Endothelial cell of umbilical vein (primary cell): ENCODE measurements around the gene SFTPA2. TPM values are rescaled to one million over a fixed set of nuclear protein-coding genes. Genes with fewer than 3 reads are reported as not detected.

ENCODE experiments used
- BruUV-seq: library from RNA; stranded (reverse); fragments of 400-500 nt; replicated peaks from 2 replicates; lab custom pipeline; 2021; lab: Mats Ljungman, UMichigan
- CTCF ChIA-PET: fragments of 300-600, 350-600 bp; sonication (Branson Sonifier 250); formaldehyde crosslinking; loops from one replicate; lab custom pipeline; 2021; ENCODE audit warnings: antibody characterized with exemption, inconsistent platforms; lab: Charles Lee
- POLR2A ChIA-PET: fragments of 300-600, 350-600 bp; sonication (Branson Sonifier 250); formaldehyde crosslinking; loops from one replicate; lab custom pipeline; 2021; ENCODE audit warnings: antibody characterized with exemption, inconsistent platforms; lab: Charles Lee
- DNase-seq: peaks from one replicate; pipeline ENCODE4 v3.0.0-alpha.2; 2011; ENCODE audit warnings: low read depth, low spot score
- FAIRE-seq: peaks from 2 replicates; lab custom pipeline; 2011; peaks lifted over from hg19 to GRCh38; lab: Jason Lieb, UNC
- H2AFZ ChIP-seq: 2 replicates; pipeline ENCODE4 v1.6.0; 2012; ENCODE audit warnings: low read depth, low read length, control low read depth, inconsistent platforms
- H3K27ac ChIP-seq: 2 replicates; pipeline ENCODE4 v1.5.1; 2011; ENCODE audit warnings: low read depth, mild to moderate bottlenecking, control low read depth, low read length, moderate library complexity; ENCODE audit not compliant: insufficient read depth
- H3K27me3 ChIP-seq, 2 experiments: 2 replicates each; pipeline versions ENCODE4 v1.6.0 to v1.6.1; 2011; ENCODE audit warnings: low read length in 2 of 2, mixed read lengths in 1 of 2; ENCODE audit not compliant: control insufficient read depth in 2 of 2, insufficient read depth in 2 of 2
- H3K36me3 ChIP-seq, 2 experiments: 2 replicates in 1 of 2; 3 replicates in 1 of 2; pipeline ENCODE4 v1.5.1; 2011; ENCODE audit warnings: low read length in 2 of 2, mild to moderate bottlenecking in 1 of 2, moderate library complexity in 1 of 2; ENCODE audit not compliant: control insufficient read depth in 2 of 2, insufficient read depth in 2 of 2; ENCODE audit errors: extremely low read depth in 1 of 2
- H3K4me1 ChIP-seq: 3 replicates; pipeline ENCODE4 v1.5.1; 2011; ENCODE audit warnings: mild to moderate bottlenecking, low read length; ENCODE audit not compliant: control insufficient read depth, insufficient read depth; ENCODE audit errors: extremely low read depth
- H3K4me2 ChIP-seq: 2 replicates; pipeline ENCODE4 v1.6.1; 2011; ENCODE audit warnings: low read length, control low read depth, mixed read lengths; ENCODE audit not compliant: insufficient read depth
- H3K4me3 ChIP-seq, 3 experiments: fragments of 200-600 bp in 1 of 3; sonication (generic), shearing (Covaris generic) in 1 of 3; replicated peaks in 1 of 3; 2 replicates each; pipeline ENCODE4 v1.5.1; 2011 to 2016; ENCODE audit warnings: control low read depth in 3 of 3, low read length in 3 of 3, mild to moderate bottlenecking in 2 of 3, inconsistent platforms in 1 of 3, low read depth in 1 of 3, moderate library complexity in 1 of 3; ENCODE audit not compliant: insufficient read depth in 1 of 3
- H3K79me2 ChIP-seq: 2 replicates; pipeline ENCODE4 v1.6.0; 2012; ENCODE audit warnings: low read length, inconsistent platforms; ENCODE audit not compliant: control insufficient read depth, insufficient read depth
- H3K9ac ChIP-seq: replicated peaks from 2 replicates; pipeline ENCODE3; 2011; ENCODE audit warnings: low read length, control low read depth; ENCODE audit not compliant: insufficient read depth; ENCODE audit errors: extremely low read depth
- H3K9me1 ChIP-seq: replicated peaks from 3 replicates; pipeline ENCODE4 v1.6.0; 2011; ENCODE audit warnings: mild to moderate bottlenecking, low read length; ENCODE audit not compliant: control insufficient read depth, insufficient read depth; ENCODE audit errors: extremely low read depth
- H3K9me3 ChIP-seq: replicated peaks from 2 replicates; pipeline ENCODE4 v1.5.1; 2012; ENCODE audit warnings: low read length, inconsistent platforms; ENCODE audit not compliant: control insufficient read depth, insufficient read depth
- H4K20me1 ChIP-seq: replicated peaks from 2 replicates; pipeline ENCODE3; 2011; ENCODE audit warnings: mild to moderate bottlenecking, low read length; ENCODE audit not compliant: control insufficient read depth, insufficient read depth; ENCODE audit errors: extremely low read depth
- EZH2 ChIP-seq: IDR thresholded peaks from 2 replicates; pipeline ENCODE4 v1.6.1; 2012; ENCODE audit warnings: borderline replicate concordance, low read depth, mild to moderate bottlenecking, moderate library complexity, low read length, inconsistent platforms; ENCODE audit not compliant: severe bottlenecking
- FOS ChIP-seq: IDR thresholded peaks from 2 replicates; pipeline ENCODE4 v1.6.1; 2011; ENCODE audit warnings: mild to moderate bottlenecking, low read length, moderate library complexity, borderline replicate concordance; ENCODE audit not compliant: insufficient read depth
- GATA2 ChIP-seq: IDR thresholded peaks from 2 replicates; pipeline ENCODE4 v1.7.0; 2011; ENCODE audit warnings: low read depth, mild to moderate bottlenecking, moderate library complexity, mixed read lengths, low read length; ENCODE audit not compliant: insufficient read length, insufficient read depth
- JUN ChIP-seq: IDR thresholded peaks from 2 replicates; pipeline ENCODE4 v1.6.1; 2011; ENCODE audit warnings: borderline replicate concordance, low read depth; ENCODE audit not compliant: insufficient read length, insufficient read depth
- MYC ChIP-seq: IDR thresholded peaks from one replicate; pipeline ENCODE4 v1.6.1; 2011; ENCODE audit warnings: mild to moderate bottlenecking, low read depth, low read length
- POLR2A ChIP-seq: IDR thresholded peaks from 2 replicates; pipeline ENCODE4 v1.6.1; 2012; ENCODE audit warnings: low read depth, mild to moderate bottlenecking, control low read depth, low read length
- POLR2AphosphoS5 ChIP-seq: IDR thresholded peaks from 2 replicates; pipeline ENCODE4 v1.6.1; 2012; ENCODE audit warnings: low read depth, mild to moderate bottlenecking, control low read depth, low read length, moderate library complexity; ENCODE audit not compliant: insufficient read depth
- dilution Hi-C: fragments of 300-500 bp; cut with MboI; formaldehyde crosslinking; loops from one replicate; pipeline ENCODE4 v1.15.0; 2019; ENCODE audit warnings: low sequenced_read_pairs; ENCODE audit not compliant: extremely low pct_ligation_motif_present
- intact Hi-C: fragments of 100-400 bp; cut with micrococcal nuclease; formaldehyde crosslinking; loops from one replicate; pipeline ENCODE4 v1.10.0; 2022
- polyA plus RNA-seq, 4 experiments: library from polyadenylated mRNA; depleted of rRNA in 3 of 4; stranded (reverse) in 3 of 4; unstranded in 1 of 4; fragments of >200 nt; gene quantifications; 2 replicates each; pipeline versions ENCODE4 v1.2.1 to v1.2.3, GENCODE V29; 2011 to 2012; ENCODE audit warnings: missing spikeins in 1 of 4
- total RNA-seq: library from RNA; stranded (reverse); gene quantifications from 2 replicates; pipeline ENCODE4 v1.2.3, GENCODE V29; 2021
- TF ChIP-seq, protein P1 (sequence below), 2 donors: IDR thresholded peaks; 1 replicate in 1 of 2; 2 replicates in 1 of 2; pipeline ENCODE4 v1.5.1; 2011; ENCODE audit warnings: low read length in 2 of 2, mild to moderate bottlenecking in 2 of 2, moderate library complexity in 2 of 2, control low read depth in 1 of 2, inconsistent platforms in 1 of 2, low read depth in 1 of 2; ENCODE audit not compliant: insufficient read depth in 1 of 2; ENCODE audit errors: extremely low read depth in 1 of 2
- TF ChIP-seq, protein P2 (sequence below): IDR thresholded peaks from 2 replicates; pipeline ENCODE4 v1.6.1; 2011; ENCODE audit not compliant: insufficient read depth, insufficient read length

SFTPA2 gene
- total and polyA plus RNA-seq, 2 donors (not counting 3 experiments of a cell fraction or from before 2014, with no cell fraction given): not detected

- Histone ChIP-seq H3K9me3 (no peaks in the 10 kb centered on the region), H3K27ac (no peak overlapping the region), H2AFZ (no peak overlapping the region), H3K27me3 (peaks cover 4 to 6% of the 10 kb centered on the region in 2 experiments), H3K36me3 (no peaks in the 10 kb centered on the region), H3K9ac (no peak overlapping the region), H3K4me2 (no peak overlapping the region), H3K79me2 (no peaks in the 10 kb centered on the region), H3K4me1 (no peaks in the 10 kb centered on the region), H3K9me1 (no peaks in the 10 kb centered on the region), H4K20me1 (no peaks in the 10 kb centered on the region), H3K4me3 (no peak overlapping the region)
- TF ChIP-seq POLR2A: no peak
- DNase-seq (no peak), FAIRE-seq (no peak)
- POLR2A ChIA-PET: no interaction called here
- dilution Hi-C loops (no loop called here), intact Hi-C loops (no loop called here)
- no TSS peak for BruUV-seq
- CTCF ChIA-PET: no interaction called here
Observed at GRCh38 chr10:79604294-79604693, 44.1 kb upstream of the SFTPA2 start.

- CTCF ChIA-PET: no interaction called here
- dilution Hi-C loops: no loop called here
- BruUV-seq: no TSS peak
- POLR2A ChIA-PET: no interaction called here
- FAIRE-seq (no peak), DNase-seq (no peak)
- Histone ChIP-seq H2AFZ (no peak overlapping the region), H3K9me1 (no peaks in the 10 kb centered on the region), H3K27ac (no peak overlapping the region), H3K27me3 (peaks cover 3 to 4% of the 10 kb centered on the region in 2 experiments), H3K9me3 (no peaks in the 10 kb centered on the region), H3K79me2 (no peaks in the 10 kb centered on the region), H3K4me3 (no peak overlapping the region), H3K9ac (no peak overlapping the region), H3K4me1 (no peaks in the 10 kb centered on the region), H3K36me3 (no peaks in the 10 kb centered on the region), H4K20me1 (no peaks in the 10 kb centered on the region), H3K4me2 (no peak overlapping the region)
- intact Hi-C loops: no loop called here
- TF ChIP-seq, protein P1, sequence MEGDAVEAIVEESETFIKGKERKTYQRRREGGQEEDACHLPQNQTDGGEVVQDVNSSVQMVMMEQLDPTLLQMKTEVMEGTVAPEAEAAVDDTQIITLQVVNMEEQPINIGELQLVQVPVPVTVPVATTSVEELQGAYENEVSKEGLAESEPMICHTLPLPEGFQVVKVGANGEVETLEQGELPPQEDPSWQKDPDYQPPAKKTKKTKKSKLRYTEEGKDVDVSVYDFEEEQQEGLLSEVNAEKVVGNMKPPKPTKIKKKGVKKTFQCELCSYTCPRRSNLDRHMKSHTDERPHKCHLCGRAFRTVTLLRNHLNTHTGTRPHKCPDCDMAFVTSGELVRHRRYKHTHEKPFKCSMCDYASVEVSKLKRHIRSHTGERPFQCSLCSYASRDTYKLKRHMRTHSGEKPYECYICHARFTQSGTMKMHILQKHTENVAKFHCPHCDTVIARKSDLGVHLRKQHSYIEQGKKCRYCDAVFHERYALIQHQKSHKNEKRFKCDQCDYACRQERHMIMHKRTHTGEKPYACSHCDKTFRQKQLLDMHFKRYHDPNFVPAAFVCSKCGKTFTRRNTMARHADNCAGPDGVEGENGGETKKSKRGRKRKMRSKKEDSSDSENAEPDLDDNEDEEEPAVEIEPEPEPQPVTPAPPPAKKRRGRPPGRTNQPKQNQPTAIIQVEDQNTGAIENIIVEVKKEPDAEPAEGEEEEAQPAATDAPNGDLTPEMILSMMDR (IDR thresholded peaks at IDR 0.05; ENCODE audit: extremely low read depth in 1 of 2, insufficient read depth in 1 of 2, low read depth in 1 of 2, low read length in 2 of 2): no peak
- TF ChIP-seq GATA2 (no peak), MYC (no peak), FOS (no peak), POLR2A (no peak), POLR2AphosphoS5 (no peak), EZH2 (no peak), JUN (no peak)
- TF ChIP-seq, protein P2, sequence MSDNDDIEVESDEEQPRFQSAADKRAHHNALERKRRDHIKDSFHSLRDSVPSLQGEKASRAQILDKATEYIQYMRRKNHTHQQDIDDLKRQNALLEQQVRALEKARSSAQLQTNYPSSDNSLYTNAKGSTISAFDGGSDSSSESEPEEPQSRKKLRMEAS: no peak
Observed at GRCh38 chr10:79602953-79603352, 42.7 kb upstream of the SFTPA2 start.
